ENCODE data around the gene RTP5. TPM values are rescaled to one million over a fixed set of nuclear protein-coding genes. Genes with fewer than 3 reads are reported as not detected.

The RTP5 gene
- total RNA-seq, 1 experiment from 2014 or later: not detected

- no peaks in the 10 kb centered on the region for H3K79me2 ChIP-seq (ENCODE audit: insufficient read depth, low read length)
- no peaks in the 10 kb centered on the region for H3K36me3 ChIP-seq (ENCODE audit: control insufficient read depth in 1 of 2, insufficient read depth in 2 of 2, low read length in 2 of 2)
- no peak overlapping the region for H3K4me2 ChIP-seq (ENCODE audit: low read length)
- no peak overlapping the region for H3K9ac ChIP-seq (ENCODE audit: low read length)
- no peaks in the 10 kb centered on the region for H3K9me3 ChIP-seq (ENCODE audit: control insufficient read depth in 1 of 2, insufficient read depth in 1 of 2, low read depth in 1 of 2, low read length in 2 of 2)
- ChIA-PET CTCF (no interaction called here), POLR2A (no interaction called here), RAD21 (ENCODE audit: low non-redundant PET in 1 of 2, low total read pairs in 2 of 2, uncharacterized antibody in 2 of 2, unreplicated experiment in 2 of 2) (no interaction called here)
- no peaks in the 10 kb centered on the region for H4K20me1 ChIP-seq (ENCODE audit: insufficient read depth)
- intact Hi-C loops (cut with micrococcal nuclease): no loop called here
- H3K27me3 ChIP-seq (ENCODE audit: insufficient read depth, low read length): no peaks in the 10 kb centered on the region
- no TSS peak for BruUV-seq (replicated peaks)
- ATAC-seq (no peak), DNase-seq (ENCODE audit: low read depth, low spot score) (no peak)
- no peaks in the 10 kb centered on the region for H3K9me2 ChIP-seq (ENCODE audit: insufficient read depth)
- H3K4me3 ChIP-seq (replicated peaks in 1 of 2; ENCODE audit: low read depth in 1 of 2, low read length in 2 of 2): no peak overlapping the region
- peaks cover 0 to 7% of the 10 kb centered on the region in 2 experiments; a peak in 1 of 4 replicates for H3K4me1 ChIP-seq (ENCODE audit: control insufficient read depth in 1 of 2, insufficient read depth in 2 of 2, low read length in 2 of 2)
- TF ChIP-seq SIN3A (IDR thresholded peaks at IDR 0.05; ENCODE audit: low read depth) (no peak), TCF7L2 (IDR thresholded peaks at IDR 0.05; ENCODE audit: borderline replicate concordance, extremely low read depth, insufficient read depth, insufficient read length) (no peak), ATF3 (IDR thresholded peaks at IDR 0.05) (no peak), SP1 (IDR thresholded peaks at IDR 0.05; ENCODE audit: low read depth) (no peak), ZNF274 (IDR thresholded peaks at IDR 0.05; ENCODE audit: low read depth, low read length) (no peak), EGR1 (IDR thresholded peaks at IDR 0.05; ENCODE audit: low read depth) (no peak), FOSL1 (IDR thresholded peaks at IDR 0.05; ENCODE audit: low read depth) (no peak), POLR2AphosphoS5 (IDR thresholded peaks at IDR 0.05; ENCODE audit: low read depth, low read length) (no peak), SRF (IDR thresholded peaks at IDR 0.05; ENCODE audit: low read depth) (no peak), EZH2 (IDR thresholded peaks at IDR 0.05) (no peak), POLR2A (IDR thresholded peaks at IDR 0.05; ENCODE audit: borderline replicate concordance, extremely low read depth, insufficient read depth, insufficient read length) (no peak), JUND (IDR thresholded peaks at IDR 0.05) (no peak), ZBTB33 (IDR thresholded peaks at IDR 0.05; ENCODE audit: extremely low read depth, insufficient replicate concordance, low read length) (no peak), ELF1 (IDR thresholded peaks at IDR 0.05; ENCODE audit: borderline replicate concordance, low read depth) (no peak), RAD21 (IDR thresholded peaks at IDR 0.05; ENCODE audit: low read depth) (no peak), CEBPB (IDR thresholded peaks at IDR 0.05; ENCODE audit: low read depth) (no peak), CBX3 (IDR thresholded peaks at IDR 0.05; ENCODE audit: low read depth) (no peak)
- TF ChIP-seq, protein P1, sequence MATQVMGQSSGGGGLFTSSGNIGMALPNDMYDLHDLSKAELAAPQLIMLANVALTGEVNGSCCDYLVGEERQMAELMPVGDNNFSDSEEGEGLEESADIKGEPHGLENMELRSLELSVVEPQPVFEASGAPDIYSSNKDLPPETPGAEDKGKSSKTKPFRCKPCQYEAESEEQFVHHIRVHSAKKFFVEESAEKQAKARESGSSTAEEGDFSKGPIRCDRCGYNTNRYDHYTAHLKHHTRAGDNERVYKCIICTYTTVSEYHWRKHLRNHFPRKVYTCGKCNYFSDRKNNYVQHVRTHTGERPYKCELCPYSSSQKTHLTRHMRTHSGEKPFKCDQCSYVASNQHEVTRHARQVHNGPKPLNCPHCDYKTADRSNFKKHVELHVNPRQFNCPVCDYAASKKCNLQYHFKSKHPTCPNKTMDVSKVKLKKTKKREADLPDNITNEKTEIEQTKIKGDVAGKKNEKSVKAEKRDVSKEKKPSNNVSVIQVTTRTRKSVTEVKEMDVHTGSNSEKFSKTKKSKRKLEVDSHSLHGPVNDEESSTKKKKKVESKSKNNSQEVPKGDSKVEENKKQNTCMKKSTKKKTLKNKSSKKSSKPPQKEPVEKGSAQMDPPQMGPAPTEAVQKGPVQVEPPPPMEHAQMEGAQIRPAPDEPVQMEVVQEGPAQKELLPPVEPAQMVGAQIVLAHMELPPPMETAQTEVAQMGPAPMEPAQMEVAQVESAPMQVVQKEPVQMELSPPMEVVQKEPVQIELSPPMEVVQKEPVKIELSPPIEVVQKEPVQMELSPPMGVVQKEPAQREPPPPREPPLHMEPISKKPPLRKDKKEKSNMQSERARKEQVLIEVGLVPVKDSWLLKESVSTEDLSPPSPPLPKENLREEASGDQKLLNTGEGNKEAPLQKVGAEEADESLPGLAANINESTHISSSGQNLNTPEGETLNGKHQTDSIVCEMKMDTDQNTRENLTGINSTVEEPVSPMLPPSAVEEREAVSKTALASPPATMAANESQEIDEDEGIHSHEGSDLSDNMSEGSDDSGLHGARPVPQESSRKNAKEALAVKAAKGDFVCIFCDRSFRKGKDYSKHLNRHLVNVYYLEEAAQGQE (IDR thresholded peaks at IDR 0.05; ENCODE audit: low read depth): no peak
- TF ChIP-seq, protein P2, sequence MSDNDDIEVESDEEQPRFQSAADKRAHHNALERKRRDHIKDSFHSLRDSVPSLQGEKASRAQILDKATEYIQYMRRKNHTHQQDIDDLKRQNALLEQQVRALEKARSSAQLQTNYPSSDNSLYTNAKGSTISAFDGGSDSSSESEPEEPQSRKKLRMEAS (IDR thresholded peaks at IDR 0.05): no peak
- H2AFZ ChIP-seq (ENCODE audit: low read depth, low read length, poor library complexity, severe bottlenecking): no peak overlapping the region
- no peak overlapping the region for H3K27ac ChIP-seq (ENCODE audit: low read depth, low read length)
Measured at GRCh38 chr2:241898463-241899270, 29.1 kb downstream of the RTP5 start.

All from HCT116 (cell line).